Stimulated activated CD8-positive, alpha-beta memory T cell treated with anti-CD3 and anti-CD28 coated beads, Interleukin-12 subunit alpha, Interleukin-12 subunit beta, amount 100 ng/mL, for 1 hour (primary cell): ENCODE data around the gene DCAF8.

Experiments
- DNase-seq: peaks from one replicate; pipeline ENCODE4 v3.0.0-alpha.2; 2020; ENCODE audit warnings: low read depth

Gene DCAF8

DNA sequence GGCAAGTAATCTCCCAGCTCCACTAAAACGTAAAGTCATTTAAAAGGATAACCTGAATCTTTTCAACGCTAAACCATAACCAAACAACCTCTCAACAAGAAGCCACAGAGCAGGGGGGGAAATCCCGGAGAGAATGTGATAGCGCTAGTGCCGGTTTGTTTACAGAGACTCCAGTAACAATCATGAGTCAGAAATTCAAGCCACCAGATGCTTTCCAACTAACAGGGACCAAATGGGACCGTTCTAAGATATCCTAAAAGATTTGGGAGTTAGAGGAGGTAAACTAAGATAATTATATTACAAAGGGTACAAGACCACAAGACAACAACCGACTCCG lies 825 bp downstream of the DCAF8 start:
- peak; percentile 56 for DNase-seq

DNA sequence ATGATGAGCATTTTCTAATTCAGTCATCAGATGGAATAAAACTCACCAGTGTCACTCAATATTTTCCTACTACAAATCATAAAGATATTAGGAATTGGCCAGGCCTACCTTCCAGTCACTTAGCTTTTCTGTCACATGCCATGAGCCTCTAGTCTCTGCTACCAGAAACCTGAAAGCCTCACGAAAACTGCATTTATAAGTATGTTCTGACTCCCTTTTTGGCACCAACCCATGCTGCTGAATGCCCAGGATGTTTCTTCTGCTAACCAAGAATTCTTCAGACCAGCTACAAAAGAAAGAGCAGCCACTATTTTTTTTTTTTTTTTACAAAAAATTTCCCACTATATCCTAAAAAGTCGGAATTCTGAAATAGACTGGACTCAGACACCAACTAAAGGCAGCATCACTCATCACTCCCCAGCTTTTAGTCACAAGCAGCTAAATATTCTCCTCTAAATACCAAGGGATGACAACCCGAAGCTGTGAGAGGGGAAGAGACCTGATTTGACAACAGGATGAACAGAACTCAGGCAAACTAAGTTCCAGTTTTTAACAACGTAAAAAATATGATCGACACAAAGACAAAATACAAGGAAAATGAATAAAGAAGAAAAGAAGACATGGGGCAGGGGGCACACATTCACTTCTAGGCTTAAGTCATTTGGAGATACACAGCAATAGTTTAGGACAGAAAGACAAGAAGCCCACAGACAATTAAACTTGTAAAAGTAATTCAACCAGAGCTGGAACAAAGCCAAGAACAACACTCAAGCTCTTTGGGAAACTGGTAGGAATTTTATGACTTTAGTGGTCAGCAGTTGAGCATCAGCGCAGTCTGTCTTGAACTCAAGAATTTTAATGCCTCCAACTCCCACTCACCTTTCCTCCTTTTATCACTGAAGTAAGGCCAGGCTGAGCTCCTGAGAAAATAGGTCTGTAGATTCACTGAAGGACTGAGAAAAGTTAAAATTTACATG lies 1.7 kb downstream of the DCAF8 start:
- no peak for DNase-seq

DNA sequence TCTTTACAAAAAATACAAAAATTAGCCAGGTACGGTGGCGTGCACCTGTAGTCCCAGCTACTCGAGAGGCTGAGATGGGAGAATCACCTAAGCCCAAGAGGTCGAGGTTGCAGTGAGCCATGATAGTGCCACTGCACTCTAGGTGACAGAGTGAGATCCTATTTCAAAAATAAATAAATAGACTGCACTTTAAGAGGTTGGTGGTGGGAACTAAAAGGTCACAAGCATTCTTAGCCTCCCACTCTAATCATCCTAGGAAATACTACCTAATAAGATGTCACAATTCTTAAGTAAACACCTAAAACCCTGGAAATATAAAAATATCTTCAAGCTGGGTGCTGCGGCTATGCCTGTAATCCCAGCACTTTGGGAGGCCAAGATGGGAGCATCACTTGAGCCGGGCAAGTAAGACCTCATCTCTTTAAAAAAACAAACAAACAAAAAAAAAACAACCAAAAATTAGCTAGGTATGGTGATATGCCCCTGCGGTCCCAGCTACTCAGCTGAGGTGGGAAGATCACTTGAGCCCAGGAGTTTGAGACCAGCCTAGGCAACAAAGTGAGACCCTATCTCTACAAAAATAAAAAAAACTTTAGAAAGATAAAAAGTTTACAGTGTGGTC lies 4.1 kb downstream of the DCAF8 start:
- no peak for DNase-seq

DNA sequence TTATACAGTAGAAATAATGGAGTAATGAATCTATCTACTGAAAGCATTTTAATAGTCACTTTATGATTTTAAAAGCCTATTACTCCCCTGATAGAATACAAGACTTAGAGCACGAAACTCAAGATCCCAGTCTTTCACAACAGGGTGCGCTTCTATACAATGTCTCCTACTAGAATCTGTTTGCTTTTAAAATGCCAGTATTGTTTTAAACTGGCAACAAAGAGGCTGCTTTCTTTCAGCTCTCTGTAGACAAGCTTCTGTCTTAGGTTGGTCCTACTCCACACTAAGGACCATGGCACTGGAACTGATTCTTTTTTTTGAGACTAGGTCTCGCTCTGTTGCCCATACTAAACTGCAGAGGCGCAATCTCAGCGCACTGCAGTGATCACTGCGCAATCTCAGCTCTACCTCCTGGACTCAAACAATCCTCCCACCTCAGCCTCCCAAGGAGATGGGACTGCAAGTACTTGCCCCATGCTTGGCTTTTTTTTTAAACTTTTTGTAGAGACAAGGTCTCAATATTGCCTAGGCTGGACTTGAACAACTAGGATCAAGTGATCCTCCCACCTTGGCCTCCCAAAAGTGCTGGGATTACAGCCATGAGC lies 4.8 kb downstream of the DCAF8 start:
- no peak for DNase-seq

DNA sequence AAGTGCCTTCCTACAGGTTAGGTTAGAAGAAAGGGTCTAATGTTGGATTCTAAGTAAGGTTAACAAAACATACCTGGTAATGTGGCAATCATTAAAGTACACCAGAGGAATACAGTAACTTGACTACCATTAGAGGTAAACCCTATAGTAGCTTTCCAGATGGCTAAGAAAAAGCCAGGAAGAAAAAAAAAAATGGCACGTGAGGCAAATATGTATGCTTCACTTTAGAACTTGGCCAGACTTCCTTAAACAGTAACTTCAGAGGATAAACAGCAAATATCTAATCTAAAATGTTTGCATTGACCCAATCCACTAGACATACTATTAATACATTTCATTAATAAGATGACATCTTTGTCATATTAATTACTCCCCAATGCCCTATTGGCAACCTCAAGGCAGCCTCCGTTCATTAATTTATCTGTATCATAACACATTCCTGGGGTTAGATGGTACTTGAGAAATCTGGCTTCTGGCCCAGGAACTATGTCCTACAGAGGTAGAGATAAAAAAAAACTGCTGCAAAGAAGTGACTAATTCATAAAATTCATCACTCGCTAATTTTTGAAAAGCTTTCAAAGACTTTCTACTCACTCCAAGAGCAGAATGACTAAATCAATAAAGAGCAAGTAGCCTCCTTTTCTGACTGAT lies 5.8 kb downstream of the DCAF8 start:
- DNase-seq: no peak

DNA sequence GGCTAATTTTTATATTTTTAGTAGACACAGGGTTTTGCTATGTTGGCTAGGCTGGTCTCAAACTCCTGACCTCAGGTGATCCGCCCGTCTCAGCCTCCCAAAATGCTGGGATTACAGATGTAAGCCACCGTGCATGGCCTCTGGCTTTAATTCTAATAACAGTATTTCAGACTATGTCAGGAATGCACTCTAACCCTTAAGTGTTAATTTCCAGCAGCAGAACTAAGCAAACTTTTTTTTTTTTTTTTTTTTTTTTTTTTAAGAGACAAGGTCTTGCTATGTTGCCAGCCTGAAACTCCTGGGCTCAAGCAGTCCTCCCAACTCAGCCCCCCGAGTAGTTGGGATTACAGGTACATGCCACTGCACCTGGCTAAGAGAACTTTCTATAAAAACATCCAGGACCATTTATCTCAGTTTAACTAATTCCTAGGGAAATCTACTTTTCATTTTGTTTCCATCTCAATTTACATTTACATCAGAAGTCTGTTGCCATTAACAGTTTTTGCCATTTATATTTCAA lies 6.5 kb downstream of the DCAF8 start:
- DNase-seq: no peak

DNA sequence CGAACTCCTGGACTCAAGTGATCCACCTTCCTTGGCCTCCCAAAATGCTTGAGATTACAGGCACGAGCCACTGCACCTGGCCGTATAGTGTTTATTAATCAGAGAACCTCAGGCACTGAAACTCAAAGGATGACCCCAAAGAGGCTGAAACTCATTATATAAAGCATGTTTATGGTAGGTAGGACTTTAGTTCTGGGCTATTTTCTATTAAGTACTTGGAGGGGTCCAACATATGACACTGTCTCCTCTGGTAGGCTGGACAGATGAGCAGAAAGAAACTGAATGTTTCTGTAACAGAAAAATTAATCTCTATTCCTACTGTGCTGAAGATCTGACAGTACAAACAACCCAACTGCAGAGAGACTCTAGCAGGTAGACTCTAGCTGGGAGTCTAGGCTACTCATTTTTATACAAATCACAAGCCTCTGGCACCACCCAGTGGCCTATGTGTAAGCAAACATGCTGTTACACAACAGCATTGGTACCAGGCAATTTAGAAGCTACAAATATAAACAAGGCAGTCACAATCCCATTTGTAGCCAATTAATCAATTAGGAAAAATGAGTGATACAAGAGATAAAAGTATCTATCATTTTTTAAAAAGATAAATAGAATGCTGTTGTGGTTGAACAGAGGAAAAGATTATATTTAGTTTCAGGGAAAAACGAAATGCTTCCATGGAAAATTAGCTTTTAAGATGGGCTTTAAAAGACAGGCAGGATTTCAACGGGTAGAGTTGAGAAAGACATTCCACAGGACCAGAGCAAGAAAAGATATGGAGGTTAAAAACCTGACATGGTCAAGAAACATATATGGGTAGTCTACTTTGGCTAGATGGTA lies 10.4 kb downstream of the DCAF8 start:
- DNase-seq: peak; percentile 39

DNA sequence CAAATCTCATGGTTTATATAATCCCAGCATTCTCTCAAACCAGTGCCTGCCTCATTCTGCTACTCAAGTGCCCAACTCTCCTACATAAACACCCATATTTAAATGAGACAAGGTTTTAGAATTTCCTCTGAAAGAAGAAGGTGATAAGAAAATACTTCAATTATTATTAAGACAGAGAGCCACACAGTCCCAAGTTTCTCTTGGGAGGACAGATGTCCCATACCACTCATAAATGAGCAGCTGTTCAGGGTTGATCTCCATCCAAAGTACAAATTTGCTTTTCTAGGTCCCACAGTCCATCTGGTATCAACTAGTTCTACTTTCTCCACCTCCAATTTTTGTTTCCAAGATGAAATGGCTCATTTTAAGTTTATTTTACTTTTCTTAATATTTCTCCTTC lies 11.3 kb downstream of the DCAF8 start:
- DNase-seq: no peak

DNA sequence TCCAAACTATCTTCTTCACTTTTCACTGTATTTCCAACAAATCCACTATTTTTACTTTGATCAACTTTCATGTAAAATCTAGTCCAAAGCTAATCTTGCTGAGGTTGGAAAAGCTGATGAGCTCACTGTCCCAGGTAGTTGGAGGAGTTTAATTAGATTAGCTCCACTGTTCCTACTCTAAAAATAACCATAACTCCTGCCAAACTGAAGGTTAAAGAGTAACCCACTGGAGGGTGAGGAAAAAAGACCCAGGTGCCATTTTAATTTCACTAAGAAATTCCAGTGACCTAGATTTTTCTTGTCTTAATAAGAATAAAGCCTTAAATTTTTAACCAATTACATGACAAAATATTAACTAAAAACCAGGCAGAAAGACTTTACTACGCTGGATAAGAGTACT lies 15.3 kb downstream of the DCAF8 start:
- DNase-seq: no peak

DNA sequence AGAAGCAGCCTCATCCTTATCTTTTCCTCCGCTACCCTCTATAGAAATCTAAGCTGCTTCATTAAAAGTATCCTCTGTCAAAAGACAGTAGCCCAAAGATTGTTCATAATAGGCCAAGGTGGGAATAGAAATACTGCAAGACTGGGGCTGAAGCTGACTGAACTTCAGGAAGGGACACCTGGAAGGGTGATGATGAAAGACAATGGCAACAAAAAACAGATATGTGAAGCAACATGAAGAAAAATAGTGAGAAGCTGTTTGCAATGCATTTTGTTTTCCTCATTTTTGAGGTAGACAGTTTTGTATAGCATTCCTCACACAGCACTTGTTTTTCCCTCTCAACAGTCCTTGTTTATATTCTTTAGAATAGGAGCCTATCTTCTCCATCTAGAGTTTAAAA lies 16.9 kb downstream of the DCAF8 start:
- no peak for DNase-seq

DNA sequence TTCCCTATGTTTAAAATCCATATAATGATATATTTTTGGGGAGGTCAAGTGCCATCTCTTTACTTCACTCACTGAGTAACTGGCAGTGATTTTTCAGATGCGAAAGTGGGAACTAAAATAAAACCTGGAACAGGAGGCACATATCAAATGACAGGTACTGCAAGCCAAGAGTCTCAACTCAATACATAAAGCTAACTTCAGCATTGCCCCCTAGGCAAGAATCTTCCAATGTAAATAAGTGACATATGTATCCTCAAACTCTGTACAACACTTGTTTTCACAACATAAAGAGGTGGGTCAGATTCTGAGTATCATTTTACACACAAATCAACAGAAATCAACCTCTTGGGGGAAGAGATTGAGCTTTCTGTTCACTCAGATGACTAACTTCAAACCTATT lies 18.1 kb downstream of the DCAF8 start:
- DNase-seq: no peak

DNA sequence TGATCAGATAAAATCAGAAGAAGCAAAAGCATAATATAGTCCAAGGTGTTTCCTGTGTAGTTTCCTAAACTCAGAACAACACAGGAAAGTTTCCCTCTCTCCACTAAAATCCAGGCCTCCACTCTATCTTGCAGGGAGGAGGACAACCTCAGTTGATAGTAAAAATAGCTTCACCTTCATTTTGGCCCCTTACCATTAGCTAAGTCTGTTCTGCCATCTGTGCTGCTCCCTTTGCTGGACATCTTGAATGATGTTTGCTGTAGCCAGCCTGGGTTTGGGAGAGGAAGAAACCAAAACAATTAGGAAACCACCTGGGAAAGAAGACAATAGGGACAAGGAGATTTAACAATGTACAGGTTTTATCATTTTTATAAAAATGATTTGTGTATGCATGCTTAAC lies 18.6 kb downstream of the DCAF8 start:
- DNase-seq: no peak

DNA sequence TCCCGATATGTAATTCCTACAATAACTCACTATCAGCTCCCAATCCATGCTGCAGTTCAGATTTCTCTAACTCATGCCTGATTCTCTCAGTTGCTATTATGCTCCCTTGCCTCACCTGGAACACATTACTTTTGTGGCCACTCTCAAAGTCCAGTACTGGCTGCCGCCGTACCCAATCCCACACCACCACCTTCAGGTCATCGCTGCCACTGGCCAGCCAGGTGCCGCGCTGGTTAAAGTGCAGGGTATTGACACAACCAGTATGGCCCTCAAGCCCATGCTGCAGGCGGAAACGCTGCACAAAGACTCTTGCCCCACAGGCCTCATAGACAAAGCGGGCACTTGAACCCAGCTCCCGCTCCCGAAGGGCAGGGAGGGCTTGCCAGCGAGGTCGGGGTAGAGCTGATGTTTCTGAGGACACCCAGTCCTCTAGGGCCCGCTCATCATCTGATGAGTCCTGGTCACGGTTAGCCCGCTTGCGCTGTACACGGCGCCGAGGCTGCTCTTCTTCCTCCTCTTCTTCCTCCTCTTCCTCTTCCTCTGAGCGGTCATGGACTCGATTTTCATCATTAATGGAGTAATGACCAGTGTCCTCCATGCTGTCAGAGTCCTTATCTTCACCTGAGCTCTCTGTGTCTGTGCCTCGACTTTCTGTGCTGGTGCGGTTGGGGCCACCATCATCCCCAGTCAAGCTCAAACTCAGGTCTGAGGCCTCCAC lies 22.6 kb downstream of the DCAF8 start:
- no peak for DNase-seq

DNA sequence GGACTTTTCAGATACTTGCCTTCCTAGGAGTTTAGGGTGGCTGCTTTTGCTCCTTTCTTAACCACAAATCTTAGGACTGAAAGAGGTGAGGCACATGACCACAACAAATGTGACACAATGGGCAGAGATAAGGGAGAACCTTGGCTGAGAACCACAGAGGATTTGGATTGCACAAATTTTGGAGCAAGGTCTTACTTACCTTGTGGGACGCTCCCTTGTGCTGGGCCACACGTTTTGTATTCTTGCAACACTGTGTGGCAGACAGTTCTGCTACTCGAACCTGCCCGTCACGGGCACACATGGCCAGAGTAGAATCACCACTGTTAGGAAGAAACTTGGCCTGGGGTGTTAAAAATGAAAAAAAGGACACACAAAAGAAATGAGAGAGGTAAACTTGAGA lies 23.9 kb downstream of the DCAF8 start:
- no peak for DNase-seq

DNA sequence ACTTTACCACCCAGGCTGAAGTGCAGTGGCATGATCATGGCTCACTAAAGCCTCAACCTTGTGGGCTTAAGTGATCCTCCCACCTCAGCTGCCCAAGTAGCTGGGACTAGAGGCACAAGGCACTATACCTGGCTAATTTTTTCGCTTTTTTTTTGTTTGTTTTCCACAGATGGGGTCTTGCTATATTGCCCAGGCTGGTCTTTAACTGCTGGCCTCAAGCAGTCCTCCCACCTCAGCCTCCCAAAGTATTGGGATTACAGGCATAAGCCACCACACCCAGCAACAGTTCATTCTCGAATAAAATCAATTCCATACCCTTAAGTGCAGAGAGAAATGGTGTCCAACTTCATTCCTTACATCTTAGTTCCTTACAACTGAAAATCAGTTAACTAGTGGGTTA lies 24.8 kb downstream of the DCAF8 start:
- DNase-seq: no peak

DNA sequence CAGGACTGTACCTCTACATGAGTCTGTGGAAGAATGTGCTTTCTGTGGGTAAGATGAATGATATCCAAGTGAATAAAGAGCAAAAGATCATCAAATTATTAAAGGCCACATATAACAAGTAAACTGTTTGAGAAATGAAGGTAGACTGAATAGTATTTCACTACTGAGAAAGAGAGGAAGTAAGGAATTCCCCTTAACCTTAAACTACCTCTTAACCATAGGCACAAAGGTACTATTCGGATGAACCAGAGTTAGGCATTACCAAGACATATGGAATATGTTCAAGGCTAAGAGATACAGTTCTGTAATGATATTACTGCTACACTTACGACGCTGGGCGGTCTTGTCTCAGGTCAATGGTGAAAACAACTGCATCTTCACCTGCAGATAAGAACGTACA lies 25.5 kb downstream of the DCAF8 start:
- no peak for DNase-seq

DNA sequence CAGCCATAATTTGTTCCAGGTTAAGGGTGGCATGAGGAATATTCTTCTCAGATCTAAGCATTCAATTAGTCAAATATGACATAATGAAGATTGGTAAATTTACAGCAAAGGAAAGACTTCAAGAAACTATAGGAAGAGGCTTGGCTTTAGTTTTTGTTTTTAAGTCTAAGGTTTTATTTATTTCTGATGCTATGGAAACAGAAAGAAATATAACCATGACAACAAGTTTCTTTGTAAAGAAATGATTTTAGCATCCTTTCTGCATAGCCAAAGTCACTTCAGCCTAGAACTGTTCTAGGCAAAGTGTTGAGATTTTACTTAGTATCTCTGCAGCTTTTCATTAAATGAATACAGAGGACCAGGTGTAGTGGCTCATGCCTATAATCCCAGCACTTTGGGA lies 29.4 kb downstream of the DCAF8 start:
- no peak for DNase-seq

DNA sequence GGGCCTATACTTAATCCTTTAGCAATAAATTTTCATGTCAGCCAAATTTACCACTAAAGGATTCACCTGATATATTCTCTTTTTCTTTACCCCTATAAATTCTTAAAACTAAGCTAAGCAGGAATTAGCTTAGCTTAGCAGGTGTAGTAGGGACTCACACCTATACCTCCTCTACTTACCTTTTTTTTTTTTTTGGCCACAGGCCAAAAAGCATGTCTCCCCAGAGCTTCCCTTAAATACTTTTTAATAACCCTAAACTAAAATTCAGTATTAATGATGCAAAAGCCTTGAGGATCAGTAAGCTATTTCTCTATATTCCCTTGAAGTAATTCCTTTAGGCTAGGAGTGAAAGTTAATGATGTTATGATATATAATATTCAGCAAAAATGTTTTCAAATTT lies 33.9 kb downstream of the DCAF8 start:
- DNase-seq: no peak

DNA sequence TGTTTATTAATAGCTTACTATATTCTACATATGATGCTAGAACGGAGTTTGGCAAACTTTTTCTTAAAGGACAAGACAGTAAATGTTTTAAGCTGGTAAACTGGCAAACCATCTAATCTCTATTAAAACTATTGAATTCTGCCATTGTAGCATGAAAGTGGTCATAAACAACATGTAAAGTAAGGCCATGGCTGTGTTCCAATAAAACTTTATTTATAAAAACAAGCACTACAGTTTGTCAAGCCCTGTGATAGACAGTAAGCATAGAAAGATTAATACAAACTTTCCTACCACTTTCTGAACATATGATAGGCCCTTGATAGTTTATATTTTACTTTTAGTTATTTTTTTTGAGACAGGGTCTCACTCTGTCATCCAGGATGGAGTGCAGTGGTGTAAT lies 34.8 kb downstream of the DCAF8 start:
- DNase-seq: no peak

DNA sequence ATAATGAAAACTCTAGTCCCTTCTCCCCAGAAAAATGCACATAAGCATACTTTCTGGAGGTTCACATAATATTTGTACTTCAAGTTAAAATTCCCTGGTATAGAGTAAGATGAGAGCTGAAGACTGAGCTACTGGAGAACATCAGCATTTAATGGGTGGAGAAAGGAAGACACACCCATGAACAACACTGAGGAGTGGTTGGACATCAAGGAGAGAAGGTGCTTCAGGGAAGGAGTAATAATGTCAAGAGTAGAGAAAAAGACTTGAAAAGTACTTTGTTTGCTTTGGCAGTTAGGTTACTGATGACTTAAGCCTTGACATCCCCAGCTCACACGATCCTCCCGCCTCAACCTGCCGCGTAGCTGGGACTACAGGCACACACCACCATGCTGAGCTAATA lies 35.3 kb downstream of the DCAF8 start:
- DNase-seq: no peak

DNA sequence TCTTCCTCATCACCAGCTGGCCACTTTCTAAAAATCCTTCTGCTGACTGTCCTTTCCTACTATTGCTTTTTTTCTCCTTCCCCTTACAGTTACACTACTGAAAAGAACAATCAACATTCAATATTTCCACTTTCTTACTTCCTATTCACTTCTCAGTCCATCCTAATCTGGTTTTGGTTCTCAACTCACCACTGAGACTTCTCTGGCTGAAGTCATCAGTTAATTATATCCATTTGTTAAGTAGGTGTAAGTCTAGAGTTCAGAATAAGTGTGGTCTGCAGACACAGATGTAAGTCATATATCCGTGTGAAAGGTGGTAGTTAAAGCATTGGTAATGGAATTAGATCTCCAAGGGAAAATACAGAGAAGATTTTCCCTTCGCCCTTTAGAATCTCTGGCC lies 35.7 kb downstream of the DCAF8 start:
- DNase-seq: no peak
